HFF-Myc (cell line): ENCODE results near the gene JPH3.
"Not testable (repeated sequence)": the region's sequence is repeated elsewhere in the genome, so short reads cannot be mapped to it uniquely, and the experiment has no call there.

ENCODE experiments used
- DNase-seq: peaks from one replicate; pipeline ENCODE4 v3.0.0-alpha.2; 2011; ENCODE audit warnings: low read depth; ENCODE audit errors: extremely low read depth
- H3K4me3 ChIP-seq: replicated peaks from 2 replicates; pipeline ENCODE4 v1.5.1; 2011; ENCODE audit warnings: low read depth, mild to moderate bottlenecking, control low read depth, low read length
- CTCF ChIP-seq: IDR thresholded peaks from 2 replicates; pipeline ENCODE4 v1.5.1; 2012; ENCODE audit warnings: mild to moderate bottlenecking, low read depth, low read length, control low read depth; ENCODE audit errors: missing control alignments

Gene JPH3

GRCh38 chr16:87675111-87675719, 72.9 kb downstream of the JPH3 start:
- TF ChIP-seq CTCF = no peak
- DNase-seq = no peak
- H3K4me3 ChIP-seq = no peak overlapping the region

- H3K4me3 ChIP-seq = no peak overlapping the region
- no peak for DNase-seq
- no peak for TF ChIP-seq CTCF
These were observed 75.5 kb downstream of the JPH3 start for GRCh38 chr16:87677830-87678229.

- no peak for TF ChIP-seq CTCF
- no peak overlapping the region for H3K4me3 ChIP-seq
- no peak for DNase-seq
These were observed 76.3 kb downstream of the JPH3 start for GRCh38 chr16:87678618-87679017.

GRCh38 chr16:87679593-87680271, 77.4 kb downstream of the JPH3 start:
- no peak for TF ChIP-seq CTCF
- DNase-seq = no peak
- no peak overlapping the region for H3K4me3 ChIP-seq

GRCh38 chr16:87680272-87680644, 78.0 kb downstream of the JPH3 start:
- no peak for TF ChIP-seq CTCF
- no peak for DNase-seq
- H3K4me3 ChIP-seq = no peak overlapping the region

- not testable (repeated sequence) for DNase-seq, H3K4me3 ChIP-seq
These were observed 78.8 kb downstream of the JPH3 start for GRCh38 chr16:87681051-87681602.

GRCh38 chr16:87681981-87682570, 79.8 kb downstream of the JPH3 start:
- TF ChIP-seq CTCF = peak; percentile 51
- no peak overlapping the region for H3K4me3 ChIP-seq
- DNase-seq = peak; percentile 17
